ENCODE data around the gene AGBL1. TPM values are rescaled to one million over a fixed set of nuclear protein-coding genes. Genes with fewer than 3 reads are reported as not detected.

The AGBL1 gene
- total RNA-seq, 8 experiments from 2014 or later, result 0.05 to 0.38 (median 0.24) TPM; not detected in 1

DNA sequence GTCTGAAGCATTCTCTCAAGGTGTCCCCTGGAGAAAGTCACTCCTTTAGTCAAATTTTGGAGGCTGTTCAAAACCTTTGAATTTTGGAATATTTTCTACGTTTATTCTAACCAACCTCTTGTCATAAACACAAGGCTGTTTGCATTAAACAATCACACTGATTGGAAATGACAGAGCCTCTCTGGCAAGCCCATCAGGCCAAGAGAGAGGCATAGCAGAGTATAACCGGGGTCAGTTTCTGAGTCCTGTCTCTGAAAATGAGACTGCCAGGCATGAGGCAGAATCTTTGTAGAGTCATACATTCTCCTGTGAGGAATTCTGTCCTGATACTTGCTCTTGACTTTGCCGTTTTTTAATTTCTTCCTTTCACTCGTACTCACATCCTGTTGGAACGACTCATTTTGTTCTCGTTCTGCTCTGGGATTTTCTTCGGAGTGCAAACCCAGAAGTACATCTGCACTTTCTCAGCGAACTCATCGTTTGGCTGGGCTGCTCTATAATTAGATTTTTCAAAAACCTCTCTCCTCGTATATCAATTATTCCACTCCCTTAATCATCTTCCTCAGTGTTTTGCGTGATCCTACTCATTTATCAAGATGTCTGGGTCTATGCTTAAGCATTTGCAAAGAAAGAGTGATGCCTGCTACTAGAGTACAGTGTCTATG lies 114.2 kb downstream of the AGBL1 start:
- WGBS, 10 experiments, result 1 to 95% (median 75%) methylated on average over 4 to 11 of the region's 11 CpGs
- H3K4me1 ChIP-seq (replicated peaks in 1 of 2), result no peaks in the 10 kb centered on the region
- ATAC-seq (replicated peaks in 6 of 8), result no peak
- in situ Hi-C loops (cut with MboI; ENCODE audit: low pct_unique_long_range_greater_than_20kb in 2 of 9, low sequenced_read_pairs in 9 of 9, unreplicated experiment in 9 of 9), result no loop called here
- H3K4me3 ChIP-seq, result no peak overlapping the region
- H3K27ac ChIP-seq, result no peak overlapping the region

GRCh38 chr15:86197770-86198169 lies 118.1 kb downstream of the AGBL1 start:
- ATAC-seq (replicated peaks in 6 of 8), result peak in 2 of 8 experiments; percentile 51 to 71
- H3K27ac ChIP-seq, result no peak overlapping the region
- in situ Hi-C loops (cut with MboI; ENCODE audit: low pct_unique_long_range_greater_than_20kb in 2 of 9, low sequenced_read_pairs in 9 of 9, unreplicated experiment in 9 of 9), result no loop called here
- H3K4me1 ChIP-seq (replicated peaks in 1 of 2), result no peaks in the 10 kb centered on the region
- no peak overlapping the region for H3K4me3 ChIP-seq

- in situ Hi-C loops (cut with MboI; ENCODE audit: low pct_unique_long_range_greater_than_20kb in 2 of 9, low sequenced_read_pairs in 9 of 9, unreplicated experiment in 9 of 9), result loop anchor here in 2 of 9 experiments (25.0 kb wide), 1 partner anchor 337 kb away; no protein-coding TSS in a partner anchor
- H3K27ac ChIP-seq, result no peak overlapping the region
- no peak for ATAC-seq (replicated peaks in 6 of 8)
- 2 to 82% (median 63%) methylated on average over 3 to 7 of the region's 7 CpGs for WGBS, 10 experiments
- no peak overlapping the region for H3K4me3 ChIP-seq
- H3K4me1 ChIP-seq (replicated peaks in 1 of 2), result no peaks in the 10 kb centered on the region
These were observed 119.9 kb downstream of the AGBL1 start for GRCh38 chr15:86199467-86200145.

DNA sequence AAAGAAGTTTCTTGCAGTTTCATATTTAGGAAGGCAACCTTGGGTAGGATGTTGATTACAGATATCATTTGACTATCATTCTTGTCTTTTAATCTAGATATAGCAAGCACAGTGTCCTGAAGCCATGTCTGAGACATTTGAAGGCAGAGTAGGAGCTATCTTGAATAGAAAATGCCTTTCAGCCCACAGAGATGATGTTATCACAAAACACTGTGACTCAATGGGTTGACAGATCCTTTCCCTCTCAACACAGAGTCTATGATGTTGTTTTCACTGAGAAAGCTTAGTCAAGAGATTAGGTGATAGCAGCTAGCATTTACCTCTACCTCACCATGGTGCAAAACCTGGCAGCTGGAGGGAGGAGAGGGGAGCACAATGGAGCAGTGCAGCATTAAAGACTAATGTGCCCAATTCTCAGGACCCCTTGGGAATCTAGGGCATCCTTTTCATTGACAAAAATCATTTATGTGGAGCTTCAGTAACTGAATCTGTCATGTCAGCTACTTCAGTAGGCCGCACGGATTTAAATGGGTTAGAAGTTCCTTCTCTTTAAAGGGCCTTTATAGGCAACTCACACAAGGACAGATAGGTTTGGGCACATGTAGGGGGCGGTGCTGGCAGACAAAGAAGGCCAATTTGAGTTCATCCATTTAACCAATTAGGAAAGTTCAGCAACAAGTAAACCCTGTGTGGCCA lies 121.8 kb downstream of the AGBL1 start:
- no peak overlapping the region for H3K27ac ChIP-seq
- no peaks in the 10 kb centered on the region for H3K4me1 ChIP-seq (replicated peaks in 1 of 2)
- WGBS, 10 experiments, result 10 to 100% (median 77%) methylated on average over 1 to 3 of the region's 3 CpGs; no CpG with 5 or more reads in 2 of the 10 experiments
- H3K4me3 ChIP-seq, result no peak overlapping the region
- in situ Hi-C loops (cut with MboI; ENCODE audit: low pct_unique_long_range_greater_than_20kb in 2 of 9, low sequenced_read_pairs in 9 of 9, unreplicated experiment in 9 of 9), result loop anchor here in 2 of 9 experiments (25.0 kb wide), 1 partner anchor 339 kb away; no protein-coding TSS in a partner anchor
- ATAC-seq (replicated peaks in 6 of 8), result peak in 1 of 8 experiments; percentile 15

DNA sequence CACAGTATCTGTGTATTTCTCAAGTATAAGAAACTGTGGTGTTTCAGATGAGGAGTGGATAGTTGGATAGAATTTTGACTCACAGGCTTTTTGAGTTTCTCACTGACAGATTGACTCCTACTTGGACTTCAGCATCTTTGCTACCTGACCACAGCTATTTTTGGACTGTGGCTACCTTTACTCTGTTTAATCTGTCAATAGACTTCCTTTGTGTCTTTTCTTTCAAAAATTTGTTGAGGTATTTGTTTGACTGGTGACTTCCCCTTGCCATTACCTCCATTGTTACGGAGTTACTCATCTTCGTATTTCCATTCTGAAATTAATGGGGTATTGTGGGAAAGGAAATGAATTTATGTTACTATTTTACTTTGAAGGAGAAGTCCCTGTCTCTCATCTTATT lies 123.8 kb downstream of the AGBL1 start:
- no peak for ATAC-seq (replicated peaks in 6 of 8)
- Histone ChIP-seq H3K4me3 (no peak overlapping the region), H3K27ac (no peak overlapping the region), H3K4me1 (replicated peaks in 1 of 2) (no peaks in the 10 kb centered on the region)
- in situ Hi-C loops (cut with MboI; ENCODE audit: low pct_unique_long_range_greater_than_20kb in 2 of 9, low sequenced_read_pairs in 9 of 9, unreplicated experiment in 9 of 9), result loop anchor here in 2 of 9 experiments (25.0 kb wide), 1 partner anchor 341 kb away; no protein-coding TSS in a partner anchor
- WGBS, 10 experiments, result 0 to 67% (median 48%) methylated on average over 1 to 2 of the region's 2 CpGs; no CpG with 5 or more reads in 2 of the 10 experiments

DNA sequence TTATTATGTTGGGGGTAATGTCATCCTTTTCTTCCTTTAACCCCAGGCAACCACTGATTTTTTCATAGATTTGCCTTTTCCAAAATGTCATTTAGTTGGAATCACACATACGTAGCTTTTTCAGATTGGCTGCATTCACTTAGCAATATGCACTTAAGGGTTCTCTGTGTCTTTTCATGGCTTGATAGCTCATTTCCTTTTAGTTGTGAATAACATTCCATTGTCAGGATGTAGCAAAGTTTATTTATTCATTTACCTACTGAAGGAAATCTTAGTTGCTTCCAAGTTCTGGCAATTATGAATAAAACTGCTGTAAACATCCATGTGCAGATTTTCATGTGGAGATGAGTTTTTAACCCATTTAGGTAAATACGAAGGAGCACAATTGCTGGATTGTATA lies 125.4 kb downstream of the AGBL1 start:
- ATAC-seq (replicated peaks in 6 of 8), result no peak
- 13 to 100% (median 51%) methylated on average over 1 to 2 of the region's 2 CpGs; no CpG with 5 or more reads in 4 of the 10 experiments for WGBS, 10 experiments
- in situ Hi-C loops (cut with MboI; ENCODE audit: low pct_unique_long_range_greater_than_20kb in 2 of 9, low sequenced_read_pairs in 9 of 9, unreplicated experiment in 9 of 9), result loop anchor here in 2 of 9 experiments (25.0 kb wide), 1 partner anchor 343 kb away; no protein-coding TSS in a partner anchor
- Histone ChIP-seq H3K4me1 (replicated peaks in 1 of 2) (no peaks in the 10 kb centered on the region), H3K4me3 (no peak overlapping the region), H3K27ac (no peak overlapping the region)

- Histone ChIP-seq H3K4me3 (no peak overlapping the region), H3K27ac (no peak overlapping the region), H3K4me1 (replicated peaks in 1 of 2) (no peaks in the 10 kb centered on the region)
- ATAC-seq (replicated peaks in 6 of 8), result no peak
- WGBS, 10 experiments, result 6 to 100% (median 41%) methylated on average over 1 to 3 of the region's 3 CpGs
- in situ Hi-C loops (cut with MboI; ENCODE audit: low pct_unique_long_range_greater_than_20kb in 2 of 9, low sequenced_read_pairs in 9 of 9, unreplicated experiment in 9 of 9), result loop anchor here in 2 of 9 experiments (25.0 kb wide), 1 partner anchor 351 kb away; no protein-coding TSS in a partner anchor
These were observed 133.7 kb downstream of the AGBL1 start for GRCh38 chr15:86213420-86213819.

- H3K4me1 ChIP-seq (replicated peaks in 1 of 2), result no peaks in the 10 kb centered on the region
- H3K4me3 ChIP-seq, result no peak overlapping the region
- 0 to 75% (median 29%) methylated on average over 1 to 2 of the region's 2 CpGs; no CpG with 5 or more reads in 1 of the 10 experiments for WGBS, 10 experiments
- no peak overlapping the region for H3K27ac ChIP-seq
- in situ Hi-C loops (cut with MboI; ENCODE audit: low pct_unique_long_range_greater_than_20kb in 2 of 9, low sequenced_read_pairs in 9 of 9, unreplicated experiment in 9 of 9), result loop anchor here in 2 of 9 experiments (25.0 kb wide), 1 partner anchor 352 kb away; no protein-coding TSS in a partner anchor
- ATAC-seq (replicated peaks in 6 of 8), result no peak
These were observed 134.2 kb downstream of the AGBL1 start for GRCh38 chr15:86213888-86214287.

DNA sequence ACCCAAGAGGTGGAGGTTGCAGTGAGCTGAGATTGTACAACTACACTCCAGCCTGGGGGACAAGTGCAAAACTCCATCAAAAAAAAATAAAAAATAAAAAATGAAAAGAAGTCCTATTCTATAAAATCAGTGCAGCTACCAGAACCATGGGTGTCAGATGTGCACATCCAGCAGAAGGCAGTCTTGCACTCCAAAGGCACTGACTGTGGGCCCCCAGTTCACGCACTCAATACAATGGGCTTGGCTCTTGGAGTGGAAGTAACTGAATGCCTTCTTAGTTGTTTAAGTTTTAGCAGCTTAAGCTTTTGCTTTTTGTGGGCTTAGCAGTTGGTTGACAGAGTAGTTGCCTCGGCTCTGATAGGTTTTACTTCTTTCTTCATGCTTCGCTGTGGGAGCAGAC lies 141.4 kb downstream of the AGBL1 start:
- in situ Hi-C loops (cut with MboI; ENCODE audit: low pct_unique_long_range_greater_than_20kb in 2 of 9, low sequenced_read_pairs in 9 of 9, unreplicated experiment in 9 of 9), result loop anchor here in 2 of 9 experiments (25.0 kb wide), 1 partner anchor 359 kb away; no protein-coding TSS in a partner anchor
- H3K4me1 ChIP-seq (replicated peaks in 1 of 2), result peaks cover 0 to 2% of the 10 kb centered on the region in 2 donors
- ATAC-seq (replicated peaks in 6 of 8), result no peak
- H3K27ac ChIP-seq, result no peak overlapping the region
- H3K4me3 ChIP-seq, result no peak overlapping the region
- 5 to 100% (median 80%) methylated on average over 1 to 3 of the region's 3 CpGs; no CpG with 5 or more reads in 1 of the 10 experiments for WGBS, 10 experiments

DNA sequence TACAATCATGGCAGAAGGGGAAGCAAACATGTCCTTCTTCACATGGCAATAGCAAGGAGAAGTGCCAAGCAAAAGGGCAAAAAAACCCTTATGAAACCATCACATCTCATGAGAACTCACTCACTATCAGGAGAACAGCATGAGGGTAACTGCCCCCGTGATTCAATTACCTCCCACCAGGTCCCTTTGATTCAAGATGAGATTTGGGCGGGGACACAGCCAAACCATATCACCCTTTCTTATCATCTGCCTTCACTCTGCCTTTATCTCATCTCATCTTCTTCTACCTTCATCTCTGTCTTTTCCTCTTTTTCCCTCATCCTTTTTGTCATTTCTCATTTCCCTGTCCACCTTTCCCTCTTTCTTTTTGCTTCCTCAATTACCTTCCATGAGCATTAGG lies 149.6 kb downstream of the AGBL1 start:
- H3K27ac ChIP-seq, result no peak overlapping the region
- ATAC-seq (replicated peaks in 6 of 8), result no peak
- H3K4me1 ChIP-seq (replicated peaks in 1 of 2), result peaks cover 2 to 6% of the 10 kb centered on the region in 2 donors
- in situ Hi-C loops (cut with MboI; ENCODE audit: low pct_unique_long_range_greater_than_20kb in 2 of 9, low sequenced_read_pairs in 9 of 9, unreplicated experiment in 9 of 9), result no loop called here
- H3K4me3 ChIP-seq, result no peak overlapping the region
- 0 to 100% (median 69%) methylated on average over 1 to 2 of the region's 2 CpGs; no CpG with 5 or more reads in 1 of the 10 experiments for WGBS, 10 experiments

DNA sequence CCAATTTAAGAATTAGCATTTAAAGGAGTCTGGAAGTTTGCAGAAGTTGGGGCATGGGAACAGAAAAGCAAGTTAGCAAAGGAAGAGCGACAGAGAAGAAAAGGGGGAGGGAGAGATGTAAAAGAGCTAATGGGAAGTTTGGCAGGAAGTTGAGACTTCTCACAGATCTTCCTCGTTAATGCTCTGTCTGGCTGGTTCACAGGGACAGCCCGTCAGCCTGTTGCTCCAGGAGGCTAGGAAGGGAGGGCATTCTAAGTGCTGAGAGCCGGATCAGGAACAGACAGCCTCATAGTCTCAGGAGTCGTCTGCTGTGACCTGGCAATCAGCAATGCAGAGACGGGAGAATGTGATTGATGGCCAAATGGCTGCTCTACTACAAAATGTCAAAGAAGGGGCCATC lies 150.3 kb downstream of the AGBL1 start:
- no peak overlapping the region for H3K4me3 ChIP-seq
- in situ Hi-C loops (cut with MboI; ENCODE audit: low pct_unique_long_range_greater_than_20kb in 2 of 9, low sequenced_read_pairs in 9 of 9, unreplicated experiment in 9 of 9), result no loop called here
- ATAC-seq (replicated peaks in 6 of 8), result no peak
- 5 to 82% (median 55%) methylated on average over 3 to 5 of the region's 6 CpGs; no CpG with 5 or more reads in 3 of the 10 experiments for WGBS, 10 experiments
- peaks cover 0 to 6% of the 10 kb centered on the region in 2 donors for H3K4me1 ChIP-seq (replicated peaks in 1 of 2)
- no peak overlapping the region for H3K27ac ChIP-seq

- Histone ChIP-seq H3K4me3 (no peak overlapping the region), H3K4me1 (replicated peaks in 1 of 2) (peaks cover 11 to 22% of the 10 kb centered on the region in 2 donors), H3K27ac (no peak overlapping the region)
- 0 to 31% (median 18%) methylated on average over 1 to 19 of the region's 19 CpGs; no CpG with 5 or more reads in 2 of the 10 experiments for WGBS, 10 experiments
- in situ Hi-C loops (cut with MboI; ENCODE audit: low pct_unique_long_range_greater_than_20kb in 2 of 9, low sequenced_read_pairs in 9 of 9, unreplicated experiment in 9 of 9), result no loop called here
- ATAC-seq (replicated peaks in 6 of 8), result peak; percentile 51 to 88 (median 66)
These were observed 152.4 kb downstream of the AGBL1 start for GRCh38 chr15:86231864-86232721.
